Effector memory CD4-positive, alpha-beta T cell (primary cell): ENCODE results near the gene SLC2A5.

ENCODE experiments used
- DNase-seq, 3 donors: peaks; one replicate each; pipeline ENCODE4 v3.0.0-alpha.2; 2020
- H3K27ac ChIP-seq: 2 replicates; pipeline ENCODE4 v1.7.0; 2013; ENCODE audit warnings: mild to moderate bottlenecking, low read length, moderate library complexity; ENCODE audit not compliant: insufficient read depth, poor library complexity, severe bottlenecking
- H3K27me3 ChIP-seq: replicated peaks from 2 replicates; pipeline ENCODE4 v1.7.0; 2013; ENCODE audit warnings: mild to moderate bottlenecking, low read length; ENCODE audit not compliant: insufficient read depth, control insufficient read depth, poor library complexity, severe bottlenecking
- H3K36me3 ChIP-seq: 2 replicates; pipeline ENCODE4 v1.7.0; 2013; ENCODE audit warnings: mild to moderate bottlenecking, low read length, moderate library complexity; ENCODE audit not compliant: control insufficient read depth, insufficient read depth
- H3K4me1 ChIP-seq: 2 replicates; pipeline ENCODE4 v1.7.0; 2013; ENCODE audit warnings: low read length, mild to moderate bottlenecking; ENCODE audit not compliant: control insufficient read depth, insufficient read depth, poor library complexity, severe bottlenecking
- H3K4me3 ChIP-seq: 2 replicates; pipeline ENCODE4 v1.7.0; 2013; ENCODE audit warnings: low read length, low read depth, mild to moderate bottlenecking; ENCODE audit not compliant: insufficient read depth, poor library complexity, severe bottlenecking
- H3K9me3 ChIP-seq: 2 replicates; pipeline ENCODE4 v1.7.0; 2013; ENCODE audit warnings: mild to moderate bottlenecking, low read length, moderate library complexity; ENCODE audit not compliant: control insufficient read depth

SLC2A5 gene

GRCh38 chr1:9048551-9048950, 20.9 kb downstream of the SLC2A5 start:
- no peaks in the 10 kb centered on the region for H3K4me1 ChIP-seq
- no peaks in the 10 kb centered on the region for H3K36me3 ChIP-seq
- no peak overlapping the region for H3K27ac ChIP-seq
- H3K9me3 ChIP-seq = no peaks in the 10 kb centered on the region
- H3K27me3 ChIP-seq = no peaks in the 10 kb centered on the region
- no peak for DNase-seq
- no peak overlapping the region for H3K4me3 ChIP-seq

- Histone ChIP-seq H3K27me3 (no peaks in the 10 kb centered on the region), H3K36me3 (no peaks in the 10 kb centered on the region), H3K4me1 (no peaks in the 10 kb centered on the region), H3K9me3 (no peaks in the 10 kb centered on the region), H3K4me3 (no peak overlapping the region), H3K27ac (no peak overlapping the region)
- no peak for DNase-seq
Observed at GRCh38 chr1:9047019-9047418, 22.4 kb downstream of the SLC2A5 start.

GRCh38 chr1:9045861-9046510, 23.4 kb downstream of the SLC2A5 start:
- Histone ChIP-seq H3K27ac (no peak overlapping the region), H3K9me3 (no peaks in the 10 kb centered on the region), H3K36me3 (no peaks in the 10 kb centered on the region), H3K27me3 (no peaks in the 10 kb centered on the region), H3K4me3 (no peak overlapping the region), H3K4me1 (no peaks in the 10 kb centered on the region)
- DNase-seq = no peak

GRCh38 chr1:9044236-9044635, 25.2 kb downstream of the SLC2A5 start:
- H3K4me1 ChIP-seq = no peaks in the 10 kb centered on the region
- H3K27ac ChIP-seq = no peak overlapping the region
- H3K9me3 ChIP-seq = no peaks in the 10 kb centered on the region
- no peaks in the 10 kb centered on the region for H3K27me3 ChIP-seq
- no peak for DNase-seq
- H3K4me3 ChIP-seq = no peak overlapping the region
- no peaks in the 10 kb centered on the region for H3K36me3 ChIP-seq

GRCh38 chr1:9042272-9042671, 27.2 kb downstream of the SLC2A5 start:
- no peak for DNase-seq
- Histone ChIP-seq H3K27me3 (no peaks in the 10 kb centered on the region), H3K36me3 (no peaks in the 10 kb centered on the region), H3K4me1 (no peaks in the 10 kb centered on the region), H3K4me3 (no peak overlapping the region), H3K9me3 (no peaks in the 10 kb centered on the region), H3K27ac (no peak overlapping the region)

- no peaks in the 10 kb centered on the region for H3K36me3 ChIP-seq
- H3K27me3 ChIP-seq = no peaks in the 10 kb centered on the region
- no peak for DNase-seq
- H3K4me3 ChIP-seq = no peak overlapping the region
- H3K4me1 ChIP-seq = no peaks in the 10 kb centered on the region
- H3K9me3 ChIP-seq = no peaks in the 10 kb centered on the region
- no peak overlapping the region for H3K27ac ChIP-seq
Observed at GRCh38 chr1:9041116-9041779, 28.2 kb downstream of the SLC2A5 start.

- Histone ChIP-seq H3K9me3 (no peaks in the 10 kb centered on the region), H3K4me3 (no peak overlapping the region), H3K27me3 (no peaks in the 10 kb centered on the region), H3K36me3 (no peaks in the 10 kb centered on the region), H3K27ac (no peak overlapping the region), H3K4me1 (no peaks in the 10 kb centered on the region)
- no peak for DNase-seq
Observed at GRCh38 chr1:9040659-9041030, 28.8 kb downstream of the SLC2A5 start.

GRCh38 chr1:9039761-9040658, 29.4 kb downstream of the SLC2A5 start:
- H3K27me3 ChIP-seq = no peaks in the 10 kb centered on the region
- H3K27ac ChIP-seq = no peak overlapping the region
- no peak overlapping the region for H3K4me3 ChIP-seq
- no peak for DNase-seq
- H3K4me1 ChIP-seq = no peaks in the 10 kb centered on the region
- no peaks in the 10 kb centered on the region for H3K9me3 ChIP-seq
- H3K36me3 ChIP-seq = no peaks in the 10 kb centered on the region

- Histone ChIP-seq H3K27me3 (no peaks in the 10 kb centered on the region), H3K4me1 (no peaks in the 10 kb centered on the region), H3K36me3 (no peaks in the 10 kb centered on the region), H3K4me3 (no peak overlapping the region), H3K27ac (no peak overlapping the region), H3K9me3 (no peaks in the 10 kb centered on the region)
- DNase-seq = no peak
Observed at GRCh38 chr1:9038881-9039760, 30.3 kb downstream of the SLC2A5 start.
